Hepatocyte (in vitro differentiated cells): Measurements from ENCODE around the gene TBXAS1. TPM values are rescaled to one million over a fixed set of nuclear protein-coding genes. Genes with fewer than 3 reads are reported as not detected.

Experiments
- DNase-seq: peaks from one replicate; pipeline ENCODE4 v3.0.0-alpha.2; 2016; ENCODE audit warnings: low spot score
- H2AFZ ChIP-seq: fragments of 200-600 bp; sonication (generic); 2 replicates; pipeline ENCODE4 v1.6.0; 2016; ENCODE audit warnings: antibody characterized with exemption, mild to moderate bottlenecking
- H3K27ac ChIP-seq: fragments of 200-600 bp; sonication (generic); 2 replicates; pipeline ENCODE4 v1.5.1; 2016; ENCODE audit warnings: mild to moderate bottlenecking
- H3K27me3 ChIP-seq: fragments of 200-600 bp; sonication (generic); 2 replicates; pipeline ENCODE4 v1.6.1; 2016
- H3K36me3 ChIP-seq: fragments of 200-600 bp; sonication (generic); replicated peaks from 2 replicates; pipeline ENCODE4 v1.5.1; 2016; ENCODE audit warnings: low read depth; ENCODE audit not compliant: insufficient read depth
- H3K4me1 ChIP-seq: fragments of 200-600 bp; sonication (generic); 2 replicates; pipeline ENCODE4 v1.5.1; 2016; ENCODE audit warnings: mild to moderate bottlenecking, moderate library complexity; ENCODE audit not compliant: insufficient read depth
- H3K4me2 ChIP-seq: fragments of 200-600 bp; sonication (generic); 2 replicates; pipeline ENCODE4 v1.6.0; 2016
- H3K4me3 ChIP-seq: fragments of 200-600 bp; sonication (generic); 2 replicates; pipeline ENCODE4 v1.5.1; 2016; ENCODE audit warnings: mild to moderate bottlenecking
- H3K79me2 ChIP-seq: fragments of 200-600 bp; sonication (generic); 2 replicates; pipeline ENCODE4 v1.6.0; 2017; ENCODE audit warnings: mild to moderate bottlenecking
- H3K9me2 ChIP-seq: fragments of 200-600 bp; sonication (generic); replicated peaks from 2 replicates; pipeline ENCODE4 v1.6.0; 2017; ENCODE audit warnings: mild to moderate bottlenecking; ENCODE audit not compliant: insufficient read depth
- H3K9me3 ChIP-seq: fragments of 200-600 bp; sonication (generic); 2 replicates; pipeline ENCODE4 v1.5.1; 2016; ENCODE audit warnings: low read depth, mild to moderate bottlenecking
- H4K20me1 ChIP-seq: fragments of 200-600 bp; sonication (generic); 2 replicates; pipeline ENCODE4 v1.6.0; 2016; ENCODE audit warnings: mild to moderate bottlenecking; ENCODE audit not compliant: insufficient read depth, poor library complexity, severe bottlenecking
- EZH2 ChIP-seq: fragments of 200-600 bp; sonication (generic); IDR thresholded peaks from 2 replicates; pipeline ENCODE4 v1.6.1; 2016; ENCODE audit warnings: antibody characterized with exemption, mild to moderate bottlenecking, borderline replicate concordance
- EZH2phosphoT487 ChIP-seq: fragments of 200-600 bp; sonication (generic); IDR thresholded peaks from one replicate; pipeline ENCODE4 v1.6.1; 2018; ENCODE audit warnings: antibody characterized with exemption, mild to moderate bottlenecking, low read depth, moderate library complexity; ENCODE audit not compliant: unreplicated experiment, severe bottlenecking
- WGBS: methylation state at CpG from one replicate; pipeline ENCODE4 v1.1.6; 2016; ENCODE audit warnings: low lambda C conversion rate; ENCODE audit errors: missing lambda C conversion rate; 5-methylcytosine and 5-hydroxymethylcytosine counted together
- polyA plus RNA-seq: library from polyadenylated mRNA; unstranded; fragments of >200 nt; fragmentation: Nextera tagmentation; extraction: Ambion mirVana; gene quantifications from 2 replicates; pipeline ENCODE4 v1.2.1, GENCODE V29; 2016
- total RNA-seq: library from RNA; depleted of rRNA; stranded (reverse); fragments of >200 nt; gene quantifications from 2 replicates; pipeline ENCODE4 v1.2.3, GENCODE V29; 2014
- TF ChIP-seq, protein P1 (sequence below): fragments of 200-600 bp; sonication (generic); IDR thresholded peaks from 2 replicates; pipeline ENCODE4 v1.5.1; 2016; ENCODE audit warnings: antibody characterized with exemption, mild to moderate bottlenecking; ENCODE audit not compliant: poor library complexity

Gene TBXAS1
- total and polyA plus RNA-seq, 2 experiments from 2014 or later, result 3.9 to 11.5 TPM

DNA sequence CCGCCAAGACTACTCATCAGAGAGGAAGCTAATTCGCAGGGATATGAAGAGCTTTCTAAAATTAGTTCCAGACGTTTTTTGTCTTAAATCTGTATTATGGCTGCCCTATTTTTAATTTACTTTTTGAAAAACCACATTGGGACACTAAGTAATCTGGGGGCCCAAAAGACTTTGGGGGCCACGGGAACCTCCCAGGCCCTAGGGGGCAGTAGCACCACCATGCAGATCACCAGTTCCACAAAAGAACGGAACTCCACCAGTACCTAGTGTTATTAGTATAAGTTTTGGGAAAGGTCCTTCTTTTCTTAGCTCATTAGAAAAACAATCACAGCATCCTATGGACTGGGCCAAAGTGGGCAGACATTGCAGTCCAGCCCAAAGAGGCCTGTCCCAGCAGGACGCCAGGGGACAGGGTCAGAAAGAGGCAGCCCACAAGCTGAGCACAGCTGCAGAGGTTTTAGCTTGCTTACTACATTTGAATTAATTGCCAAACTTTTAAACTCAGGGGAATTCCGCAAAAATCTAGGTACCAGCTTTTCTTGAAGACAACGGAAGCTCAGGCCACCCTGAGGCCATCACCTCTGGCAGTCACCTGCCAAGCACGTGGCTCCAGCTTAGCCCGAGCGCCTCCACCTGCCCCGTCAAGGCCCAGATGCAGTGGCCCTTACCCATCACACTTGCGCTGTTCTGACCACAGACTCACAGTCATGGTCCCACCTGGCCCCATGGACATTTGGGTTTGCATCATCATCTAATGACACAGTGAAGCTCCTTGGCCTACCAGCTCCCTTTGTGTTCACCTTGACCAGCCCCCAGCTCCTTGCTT, 158.8 kb downstream of the TBXAS1 start:
- H3K9me3 ChIP-seq, result no peaks in the 10 kb centered on the region
- H3K4me1 ChIP-seq, result no peaks in the 10 kb centered on the region
- no peaks in the 10 kb centered on the region for H4K20me1 ChIP-seq
- no peak overlapping the region for H3K4me3 ChIP-seq
- TF ChIP-seq, protein P1, sequence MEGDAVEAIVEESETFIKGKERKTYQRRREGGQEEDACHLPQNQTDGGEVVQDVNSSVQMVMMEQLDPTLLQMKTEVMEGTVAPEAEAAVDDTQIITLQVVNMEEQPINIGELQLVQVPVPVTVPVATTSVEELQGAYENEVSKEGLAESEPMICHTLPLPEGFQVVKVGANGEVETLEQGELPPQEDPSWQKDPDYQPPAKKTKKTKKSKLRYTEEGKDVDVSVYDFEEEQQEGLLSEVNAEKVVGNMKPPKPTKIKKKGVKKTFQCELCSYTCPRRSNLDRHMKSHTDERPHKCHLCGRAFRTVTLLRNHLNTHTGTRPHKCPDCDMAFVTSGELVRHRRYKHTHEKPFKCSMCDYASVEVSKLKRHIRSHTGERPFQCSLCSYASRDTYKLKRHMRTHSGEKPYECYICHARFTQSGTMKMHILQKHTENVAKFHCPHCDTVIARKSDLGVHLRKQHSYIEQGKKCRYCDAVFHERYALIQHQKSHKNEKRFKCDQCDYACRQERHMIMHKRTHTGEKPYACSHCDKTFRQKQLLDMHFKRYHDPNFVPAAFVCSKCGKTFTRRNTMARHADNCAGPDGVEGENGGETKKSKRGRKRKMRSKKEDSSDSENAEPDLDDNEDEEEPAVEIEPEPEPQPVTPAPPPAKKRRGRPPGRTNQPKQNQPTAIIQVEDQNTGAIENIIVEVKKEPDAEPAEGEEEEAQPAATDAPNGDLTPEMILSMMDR, result no peak
- TF ChIP-seq EZH2phosphoT487 (no peak), EZH2 (no peak)
- no peak overlapping the region for H3K4me2 ChIP-seq
- no peak overlapping the region for H2AFZ ChIP-seq
- H3K36me3 ChIP-seq, result no peaks in the 10 kb centered on the region
- H3K27me3 ChIP-seq, result no peaks in the 10 kb centered on the region
- no peaks in the 10 kb centered on the region for H3K9me2 ChIP-seq
- H3K27ac ChIP-seq, result no peak overlapping the region
- 74% methylated on average over 13 of the region's 13 CpGs for WGBS
- DNase-seq, result no peak
- H3K79me2 ChIP-seq, result no peaks in the 10 kb centered on the region

DNA sequence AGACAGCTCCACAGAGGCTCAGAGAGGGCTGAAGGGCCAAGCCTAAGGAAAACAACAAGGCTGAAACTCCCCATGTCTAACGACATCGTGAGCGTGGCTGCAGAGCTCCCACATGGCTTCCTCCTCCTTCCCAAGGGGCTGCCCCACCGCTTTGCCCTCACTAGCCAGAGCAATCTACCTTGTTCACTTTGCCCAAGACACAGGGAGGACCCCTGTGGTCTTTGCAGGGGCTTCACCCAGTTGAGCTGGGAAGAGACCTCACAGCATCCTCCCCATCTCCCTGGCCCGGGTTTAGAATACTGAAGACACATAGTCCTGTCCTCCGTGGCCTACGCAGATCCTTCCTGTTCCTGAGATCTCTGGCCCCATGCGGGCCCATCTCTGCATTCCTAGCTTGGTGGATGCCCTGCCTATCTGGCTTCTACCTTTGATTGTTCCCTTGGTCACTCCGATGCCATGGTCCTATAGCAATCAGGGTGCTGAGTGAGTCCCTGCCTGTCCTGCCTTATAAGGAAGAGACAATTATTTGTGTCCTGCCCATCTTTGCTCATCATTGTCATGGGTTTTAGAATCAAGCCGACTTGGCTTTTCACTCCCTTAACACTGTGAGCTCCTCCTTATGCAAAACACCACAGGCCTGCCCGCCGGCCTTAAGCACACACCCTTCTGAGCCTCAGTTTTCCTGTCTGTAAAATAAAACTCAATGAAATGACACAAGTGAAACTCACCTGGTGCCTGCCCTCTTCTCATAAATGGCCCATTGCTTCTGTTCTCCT, 160.5 kb downstream of the TBXAS1 start:
- no peaks in the 10 kb centered on the region for H3K36me3 ChIP-seq
- WGBS, result 89% methylated on average over 12 of the region's 12 CpGs
- H2AFZ ChIP-seq, result no peak overlapping the region
- H3K4me3 ChIP-seq, result no peak overlapping the region
- TF ChIP-seq EZH2phosphoT487, result no peak
- TF ChIP-seq, protein P1, result no peak
- no peak for TF ChIP-seq EZH2
- no peaks in the 10 kb centered on the region for H4K20me1 ChIP-seq
- DNase-seq, result no peak
- H3K27me3 ChIP-seq, result no peaks in the 10 kb centered on the region
- H3K27ac ChIP-seq, result no peak overlapping the region
- no peaks in the 10 kb centered on the region for H3K9me2 ChIP-seq
- no peaks in the 10 kb centered on the region for H3K9me3 ChIP-seq
- no peaks in the 10 kb centered on the region for H3K79me2 ChIP-seq
- peaks cover 5% of the 10 kb centered on the region for H3K4me1 ChIP-seq
- no peak overlapping the region for H3K4me2 ChIP-seq

DNA sequence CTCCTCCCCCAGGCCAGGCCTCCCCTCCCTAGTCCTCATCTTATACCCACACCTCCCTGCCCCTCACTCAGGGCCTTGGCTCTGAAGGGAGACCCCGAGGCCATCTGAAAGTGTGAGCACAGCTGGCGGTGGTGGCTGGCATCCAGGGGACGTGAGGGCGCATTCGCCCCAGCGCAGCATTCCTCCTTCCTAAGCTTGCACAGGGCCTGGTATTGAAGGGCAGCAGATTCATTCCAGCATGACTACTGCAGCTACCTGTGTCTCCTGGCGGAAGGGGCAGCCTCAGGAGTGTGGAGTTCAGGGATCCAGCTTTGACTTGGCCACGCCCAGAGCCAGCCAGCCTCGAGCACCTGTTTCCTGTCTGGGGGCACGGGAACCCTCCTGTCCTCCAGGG, 161.1 kb downstream of the TBXAS1 start:
- 93% methylated on average over 10 of the region's 10 CpGs for WGBS
- TF ChIP-seq, protein P1, result no peak
- TF ChIP-seq EZH2phosphoT487, result no peak
- TF ChIP-seq EZH2, result no peak
- DNase-seq, result no peak

More for the DNA sequence above, 161.1 kb downstream of the TBXAS1 start:
- Histone ChIP-seq H3K27ac (no peak overlapping the region), H2AFZ (no peak overlapping the region), H3K4me3 (no peak overlapping the region), H3K4me2 (no peak overlapping the region), H3K4me1 (peaks cover 7% of the 10 kb centered on the region), H3K36me3 (no peaks in the 10 kb centered on the region), H3K9me2 (no peaks in the 10 kb centered on the region), H3K79me2 (no peaks in the 10 kb centered on the region), H3K27me3 (no peaks in the 10 kb centered on the region), H3K9me3 (no peaks in the 10 kb centered on the region), H4K20me1 (no peaks in the 10 kb centered on the region)
